Measurements from ENCODE around the gene ZNF79.

DNA sequence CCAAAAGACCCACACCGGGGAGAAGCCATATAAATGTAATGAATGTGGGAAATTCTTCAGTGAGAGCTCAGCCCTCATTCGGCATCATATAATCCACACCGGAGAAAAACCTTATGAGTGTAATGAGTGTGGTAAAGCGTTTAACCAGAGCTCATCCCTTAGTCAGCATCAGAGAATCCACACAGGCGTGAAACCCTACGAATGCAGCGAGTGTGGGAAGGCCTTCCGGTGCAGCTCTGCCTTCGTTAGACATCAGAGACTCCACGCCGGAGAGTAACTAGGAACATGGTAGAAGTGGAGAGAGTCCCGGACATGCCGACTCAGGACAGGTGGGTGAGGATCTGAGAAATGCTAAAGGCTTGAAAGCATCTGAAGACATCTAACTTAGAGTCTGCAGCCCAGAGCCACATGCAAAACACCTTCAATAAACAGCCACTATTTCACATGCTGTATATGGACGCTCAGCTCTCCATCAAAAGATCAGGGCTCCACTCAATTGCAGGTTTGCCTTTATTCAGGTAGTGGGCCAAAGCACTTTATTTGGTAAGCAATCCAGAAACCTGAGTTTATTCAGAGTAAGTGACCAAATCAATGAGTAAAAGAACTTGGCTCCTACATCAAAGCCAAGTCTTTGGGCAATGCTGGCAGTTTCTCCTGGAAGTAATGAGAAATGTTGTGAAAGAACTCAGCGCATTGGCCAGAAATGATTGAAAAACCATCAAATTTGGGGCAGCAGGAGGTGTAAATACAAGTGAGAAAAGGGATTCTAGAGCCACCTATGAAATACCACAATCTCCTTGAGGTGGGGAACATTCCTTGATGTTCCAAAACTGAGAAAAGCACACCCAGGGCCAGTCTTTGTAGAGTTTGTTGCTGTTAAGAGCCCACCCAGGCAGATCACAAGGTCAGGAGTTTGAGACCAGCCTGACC, 21.0 kb downstream of the ZNF79 start:
- TF ChIP-seq CTCF (IDR thresholded peaks at IDR 0.05; ENCODE audit: insufficient read depth, low read length, poor library complexity, severe bottlenecking), result no peak
- TF ChIP-seq EZH2phosphoT487 (conservative IDR thresholded peaks at IDR 0.05; ENCODE audit: low read length), result no peak
